Stimulated activated CD8-positive, alpha-beta memory T cell treated with anti-CD3 and anti-CD28 coated beads, Interleukin-15, amount 100 ng/mL, for 1 hour (primary cell): ENCODE measurements around the gene CAND2.

Experiments
- DNase-seq: peaks from one replicate; pipeline ENCODE4 v3.0.0-alpha.2; 2020; ENCODE audit warnings: low read depth

Gene CAND2

DNA sequence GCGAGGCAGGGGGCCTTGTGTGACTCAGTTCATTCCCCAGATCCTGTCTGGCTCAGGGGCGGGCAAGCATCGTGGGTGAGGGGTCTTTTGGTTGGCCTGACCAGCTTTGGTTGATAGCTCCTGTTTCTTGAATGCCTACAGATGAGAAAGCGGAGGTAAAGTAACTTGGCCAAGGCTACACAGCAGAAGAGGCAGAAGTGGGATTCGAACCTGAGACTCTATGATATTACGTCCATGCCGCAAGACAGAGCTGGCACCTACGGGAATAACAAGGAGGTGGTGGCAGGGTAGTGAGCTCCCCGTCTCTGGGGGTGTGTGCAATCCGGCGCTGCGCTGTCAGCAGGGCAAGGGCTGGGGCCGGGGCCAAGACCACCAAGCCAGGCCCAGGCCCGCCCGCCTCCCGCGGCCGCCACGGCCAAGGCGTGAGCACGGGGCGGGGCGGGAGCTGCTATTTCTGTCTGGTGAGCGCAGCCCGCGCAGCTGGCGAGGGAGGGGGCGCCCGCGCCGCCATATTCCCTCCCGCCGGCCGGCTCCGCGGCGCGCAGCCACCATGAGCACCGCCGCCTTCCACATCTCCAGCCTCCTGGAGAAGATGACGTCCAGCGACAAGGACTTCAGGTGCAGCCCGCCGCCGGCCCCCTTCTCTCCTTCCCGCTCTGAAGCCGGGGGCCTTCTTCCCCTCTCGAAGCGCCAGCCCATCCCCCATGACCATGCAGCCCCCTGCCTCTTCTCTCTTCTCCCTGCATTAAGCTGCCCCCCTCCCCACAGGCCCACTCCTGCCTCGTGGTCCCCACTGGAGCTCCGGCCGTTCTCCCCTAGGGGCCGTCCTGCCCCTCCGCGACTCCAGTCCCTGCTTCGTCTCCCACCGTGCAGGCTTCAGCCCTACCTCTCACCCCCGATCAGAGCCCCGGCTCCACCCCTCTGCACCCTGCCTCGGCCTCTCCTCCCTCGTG, at the start of gene CAND2:
TSS of gene CAND2 (plus strand) at position 510 of the 953 bp plus-strand sequence. CDS start at position 551, 41 bp downstream.
- no peak for DNase-seq

DNA sequence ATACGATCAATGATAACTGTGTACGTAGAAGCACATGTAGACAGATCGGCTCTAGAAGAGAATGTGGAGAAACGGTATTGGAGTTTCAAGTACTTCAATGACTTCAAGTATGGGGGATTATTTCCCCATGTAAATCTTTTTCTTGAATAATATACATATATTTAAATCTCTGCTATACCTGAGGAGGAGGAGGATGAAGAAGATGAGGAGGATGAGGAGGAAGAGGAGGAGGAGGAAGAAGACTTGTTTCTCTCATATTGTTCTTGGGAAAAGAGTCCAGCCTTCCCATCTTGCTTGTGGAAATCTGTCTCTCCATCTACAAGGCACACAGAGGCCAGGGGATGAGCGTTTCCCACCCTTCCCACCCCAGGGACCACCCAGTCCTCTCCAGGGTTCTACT, 48.0 kb upstream of the CAND2 start:
- DNase-seq, result no peak

GRCh38 chr3:12750223-12750622, 46.3 kb upstream of the CAND2 start:
- no peak for DNase-seq

- DNase-seq, result no peak
These were observed 45.8 kb upstream of the CAND2 start for GRCh38 chr3:12750658-12751071.

GRCh38 chr3:12751571-12751970, 44.9 kb upstream of the CAND2 start:
- no peak for DNase-seq

DNA sequence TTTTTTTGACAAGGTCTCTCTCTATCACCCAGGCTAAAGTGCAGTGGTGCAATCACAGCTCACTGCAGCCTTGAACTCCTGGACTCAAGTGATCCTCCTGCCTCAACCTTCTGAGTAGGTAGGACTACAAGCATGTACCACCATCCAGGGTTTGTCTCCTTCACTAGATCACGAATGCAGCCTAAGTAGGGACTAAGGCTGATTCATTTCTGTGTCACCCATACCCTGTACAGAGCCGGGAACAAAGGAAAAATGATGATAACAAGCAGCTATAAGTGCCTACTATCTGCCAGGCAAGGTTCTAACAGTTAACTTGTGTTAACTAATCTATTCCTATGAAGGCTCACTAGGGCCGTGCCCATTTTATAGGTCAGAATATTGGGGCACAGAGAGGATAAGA, 44.4 kb upstream of the CAND2 start:
- DNase-seq, result no peak

DNA sequence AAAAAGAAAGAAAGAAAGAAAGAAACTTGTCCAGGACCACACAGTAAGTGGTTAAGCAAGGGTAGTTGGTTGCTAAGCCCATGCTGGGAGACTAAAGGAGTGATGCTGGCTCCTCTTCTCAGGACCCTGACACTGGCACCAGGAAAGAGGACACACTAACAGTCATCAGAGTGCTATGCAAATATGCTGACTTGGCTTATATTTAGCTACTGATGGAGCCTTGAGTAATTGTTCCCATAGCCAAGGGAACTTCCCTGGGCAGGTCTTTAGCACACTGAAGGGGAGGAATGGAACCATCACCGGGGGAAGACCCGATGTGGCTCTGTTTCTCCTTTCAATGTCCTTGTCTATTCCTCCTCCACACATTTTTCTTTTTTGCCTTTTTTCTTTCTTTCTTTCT, 43.7 kb upstream of the CAND2 start:
- DNase-seq, result no peak

DNA sequence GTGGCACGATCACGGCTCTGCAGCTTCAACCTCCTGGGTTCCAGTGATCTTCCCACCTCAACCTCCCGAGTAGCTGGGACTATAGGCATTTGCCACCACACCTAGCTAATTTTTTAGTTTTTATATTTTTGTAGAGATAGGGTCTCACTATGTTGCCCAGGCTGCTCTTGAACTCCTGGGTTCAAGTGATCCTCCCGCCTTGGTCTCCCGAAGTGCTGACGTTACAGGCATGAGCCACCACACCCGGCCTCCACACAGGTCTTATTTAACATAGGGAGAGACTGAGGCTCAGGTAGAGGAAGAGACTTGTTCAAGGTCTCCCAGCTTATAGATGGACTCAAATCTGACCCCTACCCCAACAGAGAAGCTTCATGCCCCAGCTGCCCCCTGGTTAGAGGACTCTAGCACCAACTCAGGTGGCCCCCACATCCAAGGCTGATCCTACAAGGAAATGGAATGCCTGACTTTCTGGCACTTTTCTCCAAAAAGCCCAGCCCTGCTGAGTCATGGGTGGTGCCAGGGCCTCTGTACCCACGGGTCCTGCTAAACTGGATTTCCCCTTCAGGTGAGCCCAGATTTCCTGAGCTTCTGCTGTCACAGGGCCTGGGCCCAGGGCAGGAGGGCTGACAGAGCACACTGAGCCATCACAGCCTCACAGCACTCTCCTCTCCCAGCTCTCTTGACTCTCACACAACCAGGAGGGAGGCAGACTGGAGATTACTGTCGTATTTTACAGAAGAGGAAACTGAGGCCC, 43.0 kb upstream of the CAND2 start:
- DNase-seq, result no peak

- DNase-seq, result no peak
These were observed 42.2 kb upstream of the CAND2 start for GRCh38 chr3:12754313-12754712.

GRCh38 chr3:12755754-12756153, 40.7 kb upstream of the CAND2 start:
- DNase-seq, result no peak

DNA sequence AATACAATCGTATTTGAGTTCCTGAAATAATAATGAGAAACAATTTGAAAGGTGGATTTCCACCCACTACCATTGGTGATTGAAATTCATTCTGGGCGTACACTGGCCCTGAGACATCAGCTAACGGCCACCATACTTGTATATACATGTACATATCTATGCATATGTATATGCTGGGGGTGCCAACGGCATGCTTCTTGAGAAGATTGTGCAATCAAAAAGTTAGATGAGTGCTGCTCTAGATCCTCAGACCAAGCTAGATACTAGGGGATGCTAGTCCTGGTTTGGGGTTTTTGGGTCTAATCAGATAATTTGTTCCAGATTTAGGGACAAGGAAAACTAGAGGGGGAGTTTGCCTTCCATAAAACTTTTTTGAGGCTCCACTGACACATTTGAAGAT, 40.3 kb upstream of the CAND2 start:
- DNase-seq, result no peak

- DNase-seq, result no peak
These were observed 39.8 kb upstream of the CAND2 start for GRCh38 chr3:12756635-12757034.

DNA sequence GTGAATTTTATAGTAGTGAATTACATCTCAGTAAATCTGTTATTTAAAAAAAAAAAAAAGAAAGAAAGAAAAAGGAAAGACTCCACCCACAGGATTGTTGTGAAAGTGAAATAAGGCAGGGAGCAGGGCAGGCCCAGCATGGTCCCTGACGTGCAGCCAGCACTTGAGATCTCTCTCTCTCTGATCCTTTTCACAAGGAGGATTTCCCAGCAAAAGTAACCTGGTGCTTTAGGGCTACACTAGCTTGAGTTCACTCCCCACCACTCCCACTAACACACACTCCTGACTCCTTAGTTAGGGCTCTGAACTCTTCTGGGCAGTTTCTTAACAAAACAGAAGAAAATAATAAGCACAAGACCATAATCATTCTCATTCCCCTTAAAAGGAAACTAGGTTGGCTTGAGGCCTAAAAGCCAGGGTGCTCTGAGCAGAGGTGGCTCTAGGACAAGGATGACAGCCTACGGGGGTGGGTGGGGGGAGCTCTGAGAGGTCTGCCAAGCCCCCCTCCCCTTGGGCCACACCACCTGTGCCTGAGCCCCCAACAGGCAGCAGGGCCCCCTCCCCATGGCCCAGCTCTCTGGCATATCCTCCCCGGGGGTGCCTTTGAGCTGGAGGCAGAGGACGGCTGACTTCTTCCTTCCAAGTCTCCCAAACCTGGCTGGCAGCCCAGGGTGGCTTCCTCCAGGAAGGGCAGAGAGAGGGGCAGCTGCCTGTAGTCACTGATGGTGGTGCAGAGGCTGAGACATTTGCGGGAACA, 38.3 kb upstream of the CAND2 start:
- no peak for DNase-seq

- DNase-seq, result no peak
These were observed 37.3 kb upstream of the CAND2 start, which contains the start of gene TMEM40 for GRCh38 chr3:12759097-12759679. TSS of gene TMEM40 (minus strand) at chr3:12759259. CDS start at chr3:12749832, 9,427 bp downstream.

- DNase-seq, result no peak
These were observed 36.6 kb upstream of the CAND2 start for GRCh38 chr3:12759693-12760565.

GRCh38 chr3:12764171-12764776, 32.2 kb upstream of the CAND2 start:
- no peak for DNase-seq

DNA sequence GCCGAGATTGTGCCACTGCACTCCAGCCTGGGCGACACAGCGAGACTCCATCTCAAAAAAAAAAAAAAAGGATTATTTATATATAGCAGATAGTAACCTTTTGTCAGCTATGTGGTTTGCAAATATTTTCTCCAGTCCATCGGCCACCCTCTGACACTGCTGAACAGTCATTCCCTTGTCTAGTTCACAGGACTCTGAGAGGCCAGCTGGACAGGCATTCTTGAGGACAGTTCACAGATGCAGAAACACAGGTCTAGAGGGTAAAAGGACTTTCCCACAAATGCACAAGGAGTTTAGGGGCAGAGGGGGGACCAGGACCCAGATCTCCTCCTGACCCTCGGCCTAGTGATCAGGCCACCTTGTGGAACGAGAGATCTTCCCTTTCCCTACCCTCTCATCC, 29.9 kb upstream of the CAND2 start:
- no peak for DNase-seq

DNA sequence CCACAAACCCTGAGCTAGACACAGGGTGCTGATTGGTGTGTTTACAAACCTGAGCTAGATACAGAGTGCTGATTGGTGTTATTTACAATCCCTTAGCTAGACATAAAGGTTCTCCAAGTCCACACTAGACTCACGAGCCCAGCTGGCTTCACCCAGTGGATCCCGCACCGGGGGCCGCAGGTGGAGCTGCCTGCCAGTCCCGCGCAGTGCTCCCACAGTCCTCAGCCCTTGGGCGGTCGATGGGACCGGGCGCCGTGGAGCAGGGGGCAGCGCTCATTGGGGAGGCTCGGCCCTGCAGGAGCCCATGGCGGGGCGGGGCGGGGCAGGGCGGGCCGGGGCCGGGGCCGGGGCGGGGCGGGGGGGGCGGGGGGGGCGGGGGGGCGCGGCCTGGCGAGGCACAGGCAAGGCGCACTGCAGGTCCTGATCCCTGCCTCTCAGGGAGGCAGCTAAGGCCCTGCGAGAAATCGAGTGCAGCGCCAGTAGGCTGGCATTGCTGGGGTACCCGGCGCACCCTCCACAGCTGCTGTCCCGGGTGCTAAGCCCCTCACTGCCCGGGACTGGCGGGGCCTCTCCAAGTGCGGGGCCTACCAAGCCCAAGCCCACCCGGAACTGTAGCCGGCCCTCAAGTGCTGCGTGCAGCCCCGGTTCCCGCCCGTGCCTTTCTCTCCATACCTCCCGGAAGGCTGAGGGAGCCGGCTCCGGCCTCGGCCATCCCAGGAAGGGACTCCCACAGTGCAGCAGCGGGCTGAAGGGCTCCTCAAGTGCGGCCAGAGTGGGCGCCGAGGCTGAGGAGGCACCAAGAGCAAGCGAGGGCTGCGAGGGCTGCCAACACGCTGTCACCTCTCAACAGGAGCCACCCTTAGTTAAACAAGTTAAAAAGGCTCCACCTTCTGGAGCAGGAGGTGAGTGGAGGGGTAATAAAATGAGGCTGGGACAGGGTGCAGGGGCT, 27.6 kb upstream of the CAND2 start:
- DNase-seq, result no peak

GRCh38 chr3:12769761-12770160, 26.7 kb upstream of the CAND2 start:
- no peak for DNase-seq
